HepG2 (cell line): ENCODE results near the gene PCIF1. TPM values are rescaled to one million over a fixed set of nuclear protein-coding genes. Genes with fewer than 3 reads are reported as not detected.

Source experiments
- ARNT2 ChIP-seq: sonication (generic); formaldehyde crosslinking; IDR thresholded peaks from 2 replicates; pipeline ENCODE4 v1.8.0; 2022; ENCODE audit warnings: mild to moderate bottlenecking, low read depth, missing genetic modification reagents, moderate library complexity
- CC2D1A ChIP-seq: sonication (generic); formaldehyde crosslinking; IDR thresholded peaks from 2 replicates; pipeline ENCODE4 v1.8.1; 2023; ENCODE audit warnings: mild to moderate bottlenecking, missing genetic modification reagents
- FIP1L1 ChIP-seq: fragments of 200-400 bp; formaldehyde crosslinking; IDR thresholded peaks from 2 replicates; pipeline ENCODE4 v1.6.1; 2018; ENCODE audit warnings: low read depth, mild to moderate bottlenecking, low read length, moderate library complexity, borderline replicate concordance; ENCODE audit not compliant: insufficient read depth
- KAT8 ChIP-seq: IDR thresholded peaks from 2 replicates; pipeline ENCODE4 v1.6.1; 2016; ENCODE audit warnings: missing genetic modification reagents, missing compliant biosample characterization
- KLF11 ChIP-seq: IDR thresholded peaks from 2 replicates; pipeline ENCODE4 v1.6.1; 2016; ENCODE audit warnings: missing compliant biosample characterization
- MYC ChIP-seq: sonication (generic); formaldehyde crosslinking; IDR thresholded peaks from 2 replicates; pipeline ENCODE4 v1.9.0; 2021; ENCODE audit warnings: missing genetic modification reagents, borderline replicate concordance
- NRL ChIP-seq: sonication (generic); formaldehyde crosslinking; IDR thresholded peaks from 2 replicates; pipeline ENCODE4 v1.5.0; 2020; ENCODE audit warnings: missing genetic modification reagents, mild to moderate bottlenecking, moderate library complexity, borderline replicate concordance
- REPIN1 ChIP-seq: sonication (generic); formaldehyde crosslinking; IDR thresholded peaks from 2 replicates; pipeline ENCODE4 v1.8.0; 2022; ENCODE audit warnings: missing genetic modification reagents, low read depth, mild to moderate bottlenecking, borderline replicate concordance
- ZKSCAN8 ChIP-seq: IDR thresholded peaks from 2 replicates; pipeline ENCODE4 v1.6.1; 2016; ENCODE audit warnings: borderline replicate concordance, missing genetic modification reagents, missing compliant biosample characterization
- ZNF331 ChIP-seq: sonication (generic); formaldehyde crosslinking; IDR thresholded peaks from 2 replicates; pipeline ENCODE4 v1.4.0; 2020; ENCODE audit warnings: missing genetic modification reagents
- ZNF460 ChIP-seq: sonication (generic); formaldehyde crosslinking; IDR thresholded peaks from 2 replicates; pipeline ENCODE4 v1.5.1; 2020; ENCODE audit warnings: missing genetic modification reagents, mild to moderate bottlenecking, borderline replicate concordance
- ZNF7 ChIP-seq: IDR thresholded peaks from 2 replicates; pipeline ENCODE4 v1.6.1; 2016; ENCODE audit warnings: missing biosample characterization, missing genetic modification reagents
- ZNF816 ChIP-seq: sonication (generic); formaldehyde crosslinking; IDR thresholded peaks from 2 replicates; pipeline ENCODE4 v1.8.0; 2022; ENCODE audit warnings: missing genetic modification reagents, mild to moderate bottlenecking, borderline replicate concordance
- polyA plus RNA-seq, 8 experiments: library from polyadenylated mRNA; depleted of rRNA in 3 of 8; stranded (reverse) in 7 of 8; unstranded in 1 of 8; fragments of >200 nt; fragmentation: Illumina TruSeq in 4 of 8; extraction: Trizol in 4 of 8; gene quantifications; 2 replicates each; pipeline versions ENCODE4 v1.2.1 to v1.2.3, GENCODE V29; 2011 to 2016; ENCODE audit warnings: low read depth in 4 of 8, missing spikeins in 1 of 8, mixed read lengths in 1 of 8; ENCODE audit not compliant: insufficient read depth in 1 of 8
- total RNA-seq, 5 experiments: library from RNA; depleted of rRNA; stranded (reverse); fragments of >200 nt; fragmentation: Illumina TruSeq; extraction: Trizol; gene quantifications; 2 replicates each; pipeline ENCODE4 v1.2.3, GENCODE V29; 2016; ENCODE audit warnings: low read depth in 1 of 5
- TF ChIP-seq, protein P1 (sequence below): sonication (generic); formaldehyde crosslinking; IDR thresholded peaks from 2 replicates; pipeline ENCODE4 v1.8.1; 2023; ENCODE audit warnings: missing genetic modification reagents, inconsistent platforms, borderline replicate concordance
- TF ChIP-seq, protein P2 (sequence below): sonication (generic); formaldehyde crosslinking; IDR thresholded peaks from 2 replicates; pipeline ENCODE4 v1.4.0; 2020; ENCODE audit warnings: missing genetic modification reagents, borderline replicate concordance
- TF ChIP-seq, protein P3 (sequence below): sonication (generic); formaldehyde crosslinking; IDR thresholded peaks from 2 replicates; pipeline ENCODE4 v1.5.1; 2020; ENCODE audit warnings: missing genetic modification reagents, mild to moderate bottlenecking, borderline replicate concordance
- TF ChIP-seq, protein P4 (sequence below): sonication (generic); formaldehyde crosslinking; IDR thresholded peaks from 2 replicates; pipeline ENCODE4 v1.4.0; 2020; ENCODE audit warnings: low read depth, missing genetic modification reagents

PCIF1 gene
- total and polyA plus RNA-seq, 2 of the 13 experiments (the other 11 are each of a cell fraction or from before 2014, with no cell fraction given): 20.9 to 24.4 TPM

DNA sequence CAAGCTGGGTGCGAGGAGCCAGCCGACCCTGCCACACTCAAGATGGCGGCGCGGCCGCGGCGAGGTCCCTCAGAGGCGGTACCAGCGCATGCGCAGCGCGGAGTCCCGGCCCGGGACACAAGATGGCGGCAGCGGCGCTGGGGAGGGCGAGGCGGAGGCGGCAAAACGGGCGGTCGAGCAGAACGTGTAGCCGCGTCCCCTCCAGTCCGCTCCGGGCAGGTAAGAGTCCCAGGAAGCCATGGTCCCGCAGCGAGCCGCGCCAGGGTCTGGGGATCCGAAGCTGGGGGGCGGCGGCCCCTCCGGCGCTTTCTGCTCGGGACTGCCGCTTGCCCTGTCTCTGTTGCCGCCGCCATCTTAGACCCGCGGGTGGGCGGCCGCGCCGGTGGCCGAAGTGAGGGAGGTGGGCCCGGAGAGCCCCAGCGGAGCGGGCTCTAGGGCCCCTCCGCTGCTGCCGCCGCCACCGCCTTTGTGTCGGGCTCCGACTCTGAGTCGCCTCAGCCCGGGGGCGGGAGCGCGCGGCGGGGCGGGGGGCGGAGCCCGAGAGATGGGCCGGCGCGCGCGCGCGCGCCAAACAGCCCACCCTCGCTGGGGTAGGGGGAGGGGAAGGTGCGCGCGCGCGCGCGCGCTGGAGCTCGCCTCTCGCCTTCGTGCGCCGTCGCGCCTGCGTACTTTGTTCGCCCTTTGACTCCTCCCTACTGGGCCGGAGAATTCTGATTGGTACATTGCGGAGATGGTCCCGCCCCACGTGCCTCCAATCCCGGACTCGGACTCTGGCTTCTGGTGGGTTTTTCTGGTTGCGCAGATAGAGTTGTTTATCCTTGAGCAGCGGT is at the start of gene PCIF1 (continued):
- TF ChIP-seq FIP1L1 (peak; percentile 92; the same call in 1 of the 2 replicates), ARNT2 (CRISPR knock-in tag) (peak; percentile 92), ZNF460 (no peak; the same call in 1 of the 2 replicates), MYC (peak; percentile 94), REPIN1 (CRISPR knock-in tag) (peak; percentile 77; the same call in 1 of the 2 replicates), ZNF7 (CRISPR knock-in tag) (peak; percentile 40; the same call in 1 of the 2 replicates), ZKSCAN8 (peak; percentile 92), KAT8 (CRISPR knock-in tag) (peak; percentile 92), KLF11 (CRISPR knock-in tag) (peak; percentile 92), ZNF816 (CRISPR knock-in tag) (peak; percentile 91), CC2D1A (CRISPR knock-in tag) (no peak), ZNF331 (CRISPR knock-in tag) (peak; percentile 67; the same call in 1 of the 2 replicates), NRL (CRISPR knock-in tag) (peak; percentile 99)
- TF ChIP-seq, protein P1, sequence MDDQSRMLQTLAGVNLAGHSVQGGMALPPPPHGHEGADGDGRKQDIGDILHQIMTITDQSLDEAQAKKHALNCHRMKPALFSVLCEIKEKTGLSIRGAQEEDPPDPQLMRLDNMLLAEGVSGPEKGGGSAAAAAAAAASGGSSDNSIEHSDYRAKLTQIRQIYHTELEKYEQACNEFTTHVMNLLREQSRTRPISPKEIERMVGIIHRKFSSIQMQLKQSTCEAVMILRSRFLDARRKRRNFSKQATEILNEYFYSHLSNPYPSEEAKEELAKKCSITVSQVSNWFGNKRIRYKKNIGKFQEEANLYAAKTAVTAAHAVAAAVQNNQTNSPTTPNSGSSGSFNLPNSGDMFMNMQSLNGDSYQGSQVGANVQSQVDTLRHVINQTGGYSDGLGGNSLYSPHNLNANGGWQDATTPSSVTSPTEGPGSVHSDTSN (CRISPR knock-in tag): peak; percentile 27; the same call in 1 of the 2 replicates
- TF ChIP-seq, protein P2, sequence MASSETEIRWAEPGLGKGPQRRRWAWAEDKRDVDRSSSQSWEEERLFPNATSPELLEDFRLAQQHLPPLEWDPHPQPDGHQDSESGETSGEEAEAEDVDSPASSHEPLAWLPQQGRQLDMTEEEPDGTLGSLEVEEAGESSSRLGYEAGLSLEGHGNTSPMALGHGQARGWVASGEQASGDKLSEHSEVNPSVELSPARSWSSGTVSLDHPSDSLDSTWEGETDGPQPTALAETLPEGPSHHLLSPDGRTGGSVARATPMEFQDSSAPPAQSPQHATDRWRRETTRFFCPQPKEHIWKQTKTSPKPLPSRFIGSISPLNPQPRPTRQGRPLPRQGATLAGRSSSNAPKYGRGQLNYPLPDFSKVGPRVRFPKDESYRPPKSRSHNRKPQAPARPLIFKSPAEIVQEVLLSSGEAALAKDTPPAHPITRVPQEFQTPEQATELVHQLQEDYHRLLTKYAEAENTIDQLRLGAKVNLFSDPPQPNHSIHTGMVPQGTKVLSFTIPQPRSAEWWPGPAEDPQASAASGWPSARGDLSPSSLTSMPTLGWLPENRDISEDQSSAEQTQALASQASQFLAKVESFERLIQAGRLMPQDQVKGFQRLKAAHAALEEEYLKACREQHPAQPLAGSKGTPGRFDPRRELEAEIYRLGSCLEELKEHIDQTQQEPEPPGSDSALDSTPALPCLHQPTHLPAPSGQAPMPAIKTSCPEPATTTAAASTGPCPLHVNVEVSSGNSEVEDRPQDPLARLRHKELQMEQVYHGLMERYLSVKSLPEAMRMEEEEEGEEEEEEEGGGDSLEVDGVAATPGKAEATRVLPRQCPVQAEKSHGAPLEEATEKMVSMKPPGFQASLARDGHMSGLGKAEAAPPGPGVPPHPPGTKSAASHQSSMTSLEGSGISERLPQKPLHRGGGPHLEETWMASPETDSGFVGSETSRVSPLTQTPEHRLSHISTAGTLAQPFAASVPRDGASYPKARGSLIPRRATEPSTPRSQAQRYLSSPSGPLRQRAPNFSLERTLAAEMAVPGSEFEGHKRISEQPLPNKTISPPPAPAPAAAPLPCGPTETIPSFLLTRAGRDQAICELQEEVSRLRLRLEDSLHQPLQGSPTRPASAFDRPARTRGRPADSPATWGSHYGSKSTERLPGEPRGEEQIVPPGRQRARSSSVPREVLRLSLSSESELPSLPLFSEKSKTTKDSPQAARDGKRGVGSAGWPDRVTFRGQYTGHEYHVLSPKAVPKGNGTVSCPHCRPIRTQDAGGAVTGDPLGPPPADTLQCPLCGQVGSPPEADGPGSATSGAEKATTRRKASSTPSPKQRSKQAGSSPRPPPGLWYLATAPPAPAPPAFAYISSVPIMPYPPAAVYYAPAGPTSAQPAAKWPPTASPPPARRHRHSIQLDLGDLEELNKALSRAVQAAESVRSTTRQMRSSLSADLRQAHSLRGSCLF (CRISPR knock-in tag): 0 out of 2 replicates have a peak, but pooled peaks have one; percentile 87
- TF ChIP-seq, protein P3, sequence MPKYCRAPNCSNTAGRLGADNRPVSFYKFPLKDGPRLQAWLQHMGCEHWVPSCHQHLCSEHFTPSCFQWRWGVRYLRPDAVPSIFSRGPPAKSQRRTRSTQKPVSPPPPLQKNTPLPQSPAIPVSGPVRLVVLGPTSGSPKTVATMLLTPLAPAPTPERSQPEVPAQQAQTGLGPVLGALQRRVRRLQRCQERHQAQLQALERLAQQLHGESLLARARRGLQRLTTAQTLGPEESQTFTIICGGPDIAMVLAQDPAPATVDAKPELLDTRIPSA (CRISPR knock-in tag): peak; percentile 75; the same call in 1 of the 2 replicates
- TF ChIP-seq, protein P4, sequence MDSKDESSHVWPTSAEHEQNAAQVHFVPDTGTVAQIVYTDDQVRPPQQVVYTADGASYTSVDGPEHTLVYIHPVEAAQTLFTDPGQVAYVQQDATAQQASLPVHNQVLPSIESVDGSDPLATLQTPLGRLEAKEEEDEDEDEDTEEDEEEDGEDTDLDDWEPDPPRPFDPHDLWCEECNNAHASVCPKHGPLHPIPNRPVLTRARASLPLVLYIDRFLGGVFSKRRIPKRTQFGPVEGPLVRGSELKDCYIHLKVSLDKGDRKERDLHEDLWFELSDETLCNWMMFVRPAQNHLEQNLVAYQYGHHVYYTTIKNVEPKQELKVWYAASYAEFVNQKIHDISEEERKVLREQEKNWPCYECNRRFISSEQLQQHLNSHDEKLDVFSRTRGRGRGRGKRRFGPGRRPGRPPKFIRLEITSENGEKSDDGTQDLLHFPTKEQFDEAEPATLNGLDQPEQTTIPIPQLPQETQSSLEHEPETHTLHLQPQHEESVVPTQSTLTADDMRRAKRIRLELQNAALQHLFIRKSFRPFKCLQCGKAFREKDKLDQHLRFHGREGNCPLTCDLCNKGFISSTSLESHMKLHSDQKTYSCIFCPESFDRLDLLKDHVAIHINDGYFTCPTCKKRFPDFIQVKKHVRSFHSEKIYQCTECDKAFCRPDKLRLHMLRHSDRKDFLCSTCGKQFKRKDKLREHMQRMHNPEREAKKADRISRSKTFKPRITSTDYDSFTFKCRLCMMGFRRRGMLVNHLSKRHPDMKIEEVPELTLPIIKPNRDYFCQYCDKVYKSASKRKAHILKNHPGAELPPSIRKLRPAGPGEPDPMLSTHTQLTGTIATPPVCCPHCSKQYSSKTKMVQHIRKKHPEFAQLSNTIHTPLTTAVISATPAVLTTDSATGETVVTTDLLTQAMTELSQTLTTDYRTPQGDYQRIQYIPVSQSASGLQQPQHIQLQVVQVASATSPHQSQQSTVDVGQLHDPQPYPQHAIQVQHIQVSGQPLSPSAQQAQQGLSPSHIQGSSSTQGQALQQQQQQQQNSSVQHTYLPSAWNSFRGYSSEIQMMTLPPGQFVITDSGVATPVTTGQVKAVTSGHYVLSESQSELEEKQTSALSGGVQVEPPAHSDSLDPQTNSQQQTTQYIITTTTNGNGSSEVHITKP (CRISPR knock-in tag): peak; percentile 67
